Left lung (tissue), 10 donors: ENCODE data around the gene SIX3. TPM values are rescaled to one million over a fixed set of nuclear protein-coding genes. Genes with fewer than 3 reads are reported as not detected.

Experiments
- ATAC-seq: fragments of 200-7000 bp; cut with Tn5 transposase; one replicate; pipeline ENCODE4 v1.9.1; 2020; ENCODE audit warnings: moderate library complexity
- DNase-seq, 4 donors: peaks; one replicate each; pipeline ENCODE4 v3.0.0-alpha.2; 2013 to 2020
- H3K27ac ChIP-seq, 2 donors: fragments of 200-600 bp; sonication (generic) in 1 of 2; one replicate each; pipeline versions ENCODE4 v1.5.0 to v1.8.0; 2020 to 2021
- H3K27me3 ChIP-seq, 2 donors: fragments of 200-600 bp; sonication (generic) in 1 of 2; one replicate each; pipeline versions ENCODE4 v1.5.0 to v1.8.0; 2020 to 2021
- H3K36me3 ChIP-seq, 2 donors: fragments of 200-600 bp; sonication (generic) in 1 of 2; one replicate each; pipeline versions ENCODE4 v1.5.0 to v1.8.0; 2020 to 2021
- H3K4me1 ChIP-seq, 2 donors: fragments of 200-600 bp; one replicate each; pipeline ENCODE4 v1.8.0; 2021
- H3K4me3 ChIP-seq, 2 donors: fragments of 200-600 bp; sonication (generic) in 1 of 2; one replicate each; pipeline versions ENCODE4 v1.5.0 to v1.8.0; 2020 to 2021; ENCODE audit warnings: mild to moderate bottlenecking in 1 of 2
- H3K9me3 ChIP-seq, 2 donors: fragments of 200-600 bp; sonication (generic) in 1 of 2; one replicate each; pipeline versions ENCODE4 v1.5.0 to v1.8.0; 2020 to 2021
- intact Hi-C, 2 donors: fragments of 100-400 bp; cut with DNase I; formaldehyde crosslinking; loops; one replicate each; pipeline versions ENCODE4 v1.11.2 to v1.14.2; 2022
- polyA plus RNA-seq, 6 donors: library from polyadenylated mRNA; unstranded; fragments of 120-200 nt; gene quantifications; one replicate each; pipeline ENCODE4 v1.2.1, GENCODE V29; 2013; ENCODE audit not compliant: insufficient read length in 6 of 6
- total RNA-seq, 2 donors: library from RNA; stranded (reverse); fragmentation: NEBNext Ultra II Directional; extraction: Animal tissue kit (Norgen Biotek cat#: 25700); gene quantifications; one replicate each; pipeline ENCODE4 v1.2.1, GENCODE V29; 2021
- TF ChIP-seq, protein P1 (sequence below), 2 donors: fragments of 200-600 bp; sonication (generic) in 1 of 2; IDR thresholded peaks; one replicate each; pipeline versions ENCODE4 v1.5.0 to v1.8.0; 2021; ENCODE audit warnings: antibody characterized with exemption in 2 of 2
- donor health status: DM: no; HTN: yes; CAD: no.
- donor health status: DM: no; HTN: no; CAD: no.

SIX3 gene
- total and polyA plus RNA-seq, 8 donors, result not detected

GRCh38 chr2:44981714-44982108 lies 40.2 kb downstream of the SIX3 start:
- DNase-seq, result peak in 3 of 4 donors; percentile 71 to 89 (median 82)
- H3K27me3 ChIP-seq, result peaks cover 0 to 53% of the 10 kb centered on the region in 2 donors
- H3K36me3 ChIP-seq, result no peaks in the 10 kb centered on the region
- H3K4me1 ChIP-seq, result no peaks in the 10 kb centered on the region
- intact Hi-C loops, result loop anchor here in 1 of 2 donors (5.0 kb wide), 1 partner anchor 511 kb away; no protein-coding TSS in a partner anchor
- peak; percentile 89 for ATAC-seq
- TF ChIP-seq, protein P1, sequence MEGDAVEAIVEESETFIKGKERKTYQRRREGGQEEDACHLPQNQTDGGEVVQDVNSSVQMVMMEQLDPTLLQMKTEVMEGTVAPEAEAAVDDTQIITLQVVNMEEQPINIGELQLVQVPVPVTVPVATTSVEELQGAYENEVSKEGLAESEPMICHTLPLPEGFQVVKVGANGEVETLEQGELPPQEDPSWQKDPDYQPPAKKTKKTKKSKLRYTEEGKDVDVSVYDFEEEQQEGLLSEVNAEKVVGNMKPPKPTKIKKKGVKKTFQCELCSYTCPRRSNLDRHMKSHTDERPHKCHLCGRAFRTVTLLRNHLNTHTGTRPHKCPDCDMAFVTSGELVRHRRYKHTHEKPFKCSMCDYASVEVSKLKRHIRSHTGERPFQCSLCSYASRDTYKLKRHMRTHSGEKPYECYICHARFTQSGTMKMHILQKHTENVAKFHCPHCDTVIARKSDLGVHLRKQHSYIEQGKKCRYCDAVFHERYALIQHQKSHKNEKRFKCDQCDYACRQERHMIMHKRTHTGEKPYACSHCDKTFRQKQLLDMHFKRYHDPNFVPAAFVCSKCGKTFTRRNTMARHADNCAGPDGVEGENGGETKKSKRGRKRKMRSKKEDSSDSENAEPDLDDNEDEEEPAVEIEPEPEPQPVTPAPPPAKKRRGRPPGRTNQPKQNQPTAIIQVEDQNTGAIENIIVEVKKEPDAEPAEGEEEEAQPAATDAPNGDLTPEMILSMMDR (IDR thresholded peaks at IDR 0.05), result peak; percentile 73 to 87
- no peak overlapping the region for H3K4me3 ChIP-seq
- H3K9me3 ChIP-seq, result no peaks in the 10 kb centered on the region
- H3K27ac ChIP-seq, result no peak overlapping the region

DNA sequence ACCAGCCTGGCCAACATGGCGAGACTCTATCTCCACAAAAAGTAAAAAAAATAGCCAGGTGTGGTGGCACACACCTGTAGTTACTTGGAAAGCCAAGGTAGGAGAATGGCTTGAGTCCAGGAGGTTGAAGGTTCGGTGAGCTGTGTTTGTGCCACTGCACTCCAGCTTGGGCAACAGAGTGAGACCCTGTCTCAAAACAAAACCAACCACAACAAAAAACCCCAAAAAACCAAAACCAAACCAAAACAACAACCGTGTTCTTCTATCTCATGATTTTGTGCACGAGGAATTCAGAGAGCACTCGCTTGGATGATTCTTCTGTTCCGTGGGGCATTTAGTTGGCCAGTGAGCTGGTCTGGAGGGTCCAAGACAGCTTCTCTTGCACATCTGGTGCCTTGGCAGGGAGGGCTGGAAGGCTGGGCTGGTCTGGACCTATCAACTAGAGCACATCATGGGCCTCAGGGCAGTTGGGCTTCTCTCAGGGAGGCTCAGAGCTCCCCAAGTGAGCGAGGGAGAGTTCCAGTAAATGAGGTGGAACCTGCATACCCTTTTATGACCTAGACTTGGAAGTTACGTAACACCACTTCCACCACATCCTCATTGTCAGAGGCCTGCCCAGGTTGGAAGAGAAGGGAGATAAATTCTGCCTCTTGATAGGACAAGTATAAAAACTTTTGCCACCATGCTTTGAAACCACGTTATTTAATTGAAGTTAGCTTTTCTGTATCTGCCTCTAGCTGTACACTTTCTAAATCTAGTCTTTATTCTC lies 42.5 kb downstream of the SIX3 start:
- Histone ChIP-seq H3K27me3 (peaks cover 0 to 35% of the 10 kb centered on the region in 2 donors), H3K36me3 (no peaks in the 10 kb centered on the region), H3K4me3 (no peak overlapping the region), H3K9me3 (peaks cover 0 to 12% of the 10 kb centered on the region in 2 donors), H3K27ac (no peak overlapping the region), H3K4me1 (no peaks in the 10 kb centered on the region)
- TF ChIP-seq, protein P1 (IDR thresholded peaks at IDR 0.05), result no peak
- ATAC-seq (no peak), DNase-seq (no peak)
- intact Hi-C loops, result loop anchor here in 1 of 2 donors (5.0 kb wide), 1 partner anchor 508 kb away; no protein-coding TSS in a partner anchor

- no peak overlapping the region for H3K4me3 ChIP-seq
- no peak for ATAC-seq
- intact Hi-C loops, result no loop called here
Measured at GRCh38 chr2:44989176-44989575, 47.7 kb downstream of the SIX3 start.

GRCh38 chr2:44994377-44994776 lies 52.9 kb downstream of the SIX3 start:
- DNase-seq, result no peak
- no peak for ATAC-seq
- Histone ChIP-seq H3K36me3 (no peaks in the 10 kb centered on the region), H3K9me3 (peaks cover 0 to 5% of the 10 kb centered on the region in 2 donors), H3K27me3 (peaks cover 48 to 76% of the 10 kb centered on the region in 2 donors), H3K4me1 (no peaks in the 10 kb centered on the region), H3K4me3 (no peak overlapping the region), H3K27ac (no peak overlapping the region)
- TF ChIP-seq, protein P1 (IDR thresholded peaks at IDR 0.05), result no peak
- intact Hi-C loops, result no loop called here

More at GRCh38 chr2:44989176-44989575, 47.7 kb downstream of the SIX3 start:
- no peaks in the 10 kb centered on the region for H3K4me1 ChIP-seq
- peaks cover 0 to 17% of the 10 kb centered on the region in 2 donors for H3K9me3 ChIP-seq
- H3K27me3 ChIP-seq, result peaks cover 14 to 35% of the 10 kb centered on the region in 2 donors
- TF ChIP-seq, protein P1 (IDR thresholded peaks at IDR 0.05), result no peak
- no peaks in the 10 kb centered on the region for H3K36me3 ChIP-seq
- DNase-seq, result no peak
- H3K27ac ChIP-seq, result no peak overlapping the region

Other genes starting within 250 kb of the SIX3 start
- under 1 TPM; 0.26 to 0.29 TPM for gene SIX2, start 67.8 kb downstream of the SIX3 start, total RNA-seq
- gene SIX2, start 67.8 kb downstream of the SIX3 start, polyA plus RNA-seq, result under 1 TPM; 0.20 to 0.45 (median 0.27) TPM